Mesendoderm (in vitro differentiated cells): ENCODE measurements around the gene ZNF329.
"Not testable (repeated sequence)": the region's sequence is repeated elsewhere in the genome, so short reads cannot be mapped to it uniquely, and the experiment has no call there.

Experiments
- DNase-seq: peaks from one replicate; pipeline ENCODE4 v3.0.0; 2013
- H2AK5ac ChIP-seq: 2 replicates; pipeline ENCODE4 v1.6.1; 2013; ENCODE audit warnings: low read length, inconsistent platforms
- H2BK120ac ChIP-seq: 2 replicates; pipeline ENCODE4 v1.6.1; 2013; ENCODE audit warnings: low read depth, mild to moderate bottlenecking, low read length, moderate library complexity, mixed read lengths
- H2BK15ac ChIP-seq: replicated peaks from 2 replicates; pipeline ENCODE4 v1.6.1; 2013; ENCODE audit warnings: low read depth, mild to moderate bottlenecking, moderate library complexity
- H2BK5ac ChIP-seq: 2 replicates; pipeline ENCODE4 v1.6.1; 2013; ENCODE audit warnings: low read length, inconsistent platforms
- H3K18ac ChIP-seq: 2 replicates; pipeline ENCODE4 v1.6.1; 2013; ENCODE audit warnings: mild to moderate bottlenecking, low read length, mixed read lengths
- H3K23ac ChIP-seq: one replicate; pipeline ENCODE4 v1.6.1; 2013; ENCODE audit warnings: low read length
- H3K27ac ChIP-seq: 2 replicates; pipeline ENCODE4 v1.5.1; 2013; ENCODE audit warnings: low read depth, mild to moderate bottlenecking, inconsistent platforms, low read length, moderate library complexity
- H3K27me3 ChIP-seq: 2 replicates; pipeline ENCODE4 v1.6.1; 2013; ENCODE audit warnings: low read length, control low read depth, mild to moderate bottlenecking, inconsistent platforms; ENCODE audit not compliant: insufficient read depth, poor library complexity
- H3K36me3 ChIP-seq: 2 replicates; pipeline ENCODE4 v1.6.1; 2013; ENCODE audit warnings: low read length, inconsistent platforms; ENCODE audit not compliant: control insufficient read depth, insufficient read depth
- H3K4ac ChIP-seq: one replicate; pipeline ENCODE4 v1.6.1; 2013; ENCODE audit warnings: low read depth, mild to moderate bottlenecking, low read length, moderate library complexity
- H3K4me1 ChIP-seq: 2 replicates; pipeline ENCODE4 v1.6.1; 2013; ENCODE audit warnings: low read depth, low read length, inconsistent platforms; ENCODE audit not compliant: control insufficient read depth
- H3K4me2 ChIP-seq: 2 replicates; pipeline ENCODE4 v1.6.1; 2013; ENCODE audit warnings: low read length
- H3K4me3 ChIP-seq: 2 replicates; pipeline ENCODE4 v1.5.1; 2013; ENCODE audit warnings: mild to moderate bottlenecking, low read length
- H3K56ac ChIP-seq: one replicate; pipeline ENCODE4 v1.6.1; 2013; ENCODE audit warnings: low read length
- H3K79me1 ChIP-seq: 2 replicates; pipeline ENCODE4 v1.6.1; 2013; ENCODE audit warnings: low read length, inconsistent platforms
- H3K79me2 ChIP-seq: 2 replicates; pipeline ENCODE4 v1.6.1; 2013; ENCODE audit warnings: mild to moderate bottlenecking, low read length; ENCODE audit not compliant: control insufficient read depth, insufficient read depth
- H3K9ac ChIP-seq: 2 replicates; pipeline ENCODE4 v1.6.1; 2013; ENCODE audit warnings: low read length, inconsistent platforms
- H4K5ac ChIP-seq: one replicate; pipeline ENCODE4 v1.6.1; 2013; ENCODE audit warnings: low read length
- H4K8ac ChIP-seq: one replicate; pipeline ENCODE4 v1.6.1; 2013; ENCODE audit warnings: low read depth, mild to moderate bottlenecking, control low read depth, low read length, moderate library complexity
- WGBS: extraction: QIAGEN DNeasy Blood & Tissue Kit; methylation state at CpG from one replicate; pipeline ENCODE4 v1.1.7; 2013; ENCODE audit warnings: low lambda C conversion rate, missing lambda C conversion rate; ENCODE audit not compliant: insufficient coverage; ENCODE audit errors: extremely low coverage; 5-methylcytosine and 5-hydroxymethylcytosine counted together

ZNF329 gene

DNA sequence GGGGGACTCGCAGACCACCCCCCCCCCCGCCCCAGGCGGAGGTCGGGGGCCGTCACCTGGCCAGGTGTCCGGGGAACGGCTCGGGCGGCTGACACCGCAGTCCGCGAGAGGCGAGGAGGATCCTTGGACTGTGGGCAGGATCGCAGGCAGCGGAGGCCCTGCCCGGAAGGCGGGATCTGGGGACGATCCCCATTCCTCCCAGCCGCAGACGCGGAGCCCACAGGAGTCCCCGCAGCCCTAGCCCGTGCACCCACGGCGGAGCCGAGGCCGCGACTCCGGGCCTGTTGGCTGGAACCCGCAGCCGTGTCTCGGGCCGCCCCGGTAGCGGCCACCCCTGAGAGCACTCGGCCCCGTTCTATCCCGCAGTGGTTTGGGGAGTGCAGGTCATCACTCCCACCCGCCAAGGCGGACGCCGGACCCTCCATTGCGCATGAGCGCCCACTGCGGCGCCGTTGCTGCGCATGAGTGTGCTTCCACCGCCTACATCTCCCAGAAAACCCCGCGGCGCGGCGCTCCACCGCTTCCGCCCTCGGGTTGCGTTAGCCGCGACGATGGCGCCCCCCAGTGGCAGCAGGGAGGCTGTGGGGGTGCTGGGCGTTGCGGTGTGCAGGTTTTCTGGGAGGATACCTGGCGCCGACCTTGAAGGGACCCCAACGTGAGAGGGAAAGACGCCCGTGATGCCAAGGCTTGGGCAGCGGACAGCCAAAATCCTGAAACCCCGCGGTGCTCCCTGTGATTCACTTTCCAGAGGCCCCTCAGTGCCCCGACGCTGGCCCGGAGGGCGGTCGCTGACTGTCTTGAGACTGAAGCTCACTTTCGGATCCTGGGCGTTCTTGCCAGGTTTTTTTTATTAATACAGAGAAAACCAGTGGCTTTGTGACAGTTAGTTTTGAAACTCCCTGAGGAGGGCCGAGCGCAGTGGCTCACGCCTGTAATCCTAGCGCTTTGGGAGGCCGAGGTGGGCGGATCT lies 4.4 kb upstream of the ZNF329 start:
- no CpG with 5 or more reads among the region's 85 CpGs for WGBS
- peak overlapping the region; percentile 7 for H4K8ac ChIP-seq
- peak overlapping the region; percentile 79 for H3K27ac ChIP-seq

GRCh38 chr19:58154287-58154678 lies 3.7 kb upstream of the ZNF329 start:
- H3K79me2 ChIP-seq: no peaks in the 10 kb centered on the region
- no peak overlapping the region for H2BK120ac ChIP-seq
- H3K4me3 ChIP-seq: peak overlapping the region; percentile 82
- H3K27me3 ChIP-seq: no peaks in the 10 kb centered on the region
- H2BK5ac ChIP-seq: no peak overlapping the region
- H3K23ac ChIP-seq: no peak overlapping the region
- H3K4me1 ChIP-seq: no peaks in the 10 kb centered on the region
- H3K36me3 ChIP-seq: no peaks in the 10 kb centered on the region
- H4K5ac ChIP-seq: no peak overlapping the region
- H3K18ac ChIP-seq: peak overlapping the region; percentile 95
- H3K4ac ChIP-seq: peak overlapping the region; percentile 58
- no peak overlapping the region for H2AK5ac ChIP-seq
- H3K27ac ChIP-seq: peak overlapping the region; percentile 79
- peak overlapping the region; percentile 7 for H4K8ac ChIP-seq
- DNase-seq: peak; percentile 76
- peak overlapping the region; percentile 86 for H3K9ac ChIP-seq
- H3K79me1 ChIP-seq: no peaks in the 10 kb centered on the region
- H2BK15ac ChIP-seq: no peak overlapping the region
- peak overlapping the region; percentile 60 for H3K4me2 ChIP-seq
- H3K56ac ChIP-seq: peak overlapping the region; percentile 95
- no CpG with 5 or more reads among the region's 12 CpGs for WGBS

More for the DNA sequence above, 4.4 kb upstream of the ZNF329 start:
- H3K4me1 ChIP-seq: no peaks in the 10 kb centered on the region
- H3K23ac ChIP-seq: no peak overlapping the region
- H2AK5ac ChIP-seq: no peak overlapping the region
- H2BK120ac ChIP-seq: no peak overlapping the region
- H3K4me3 ChIP-seq: peak overlapping the region; percentile 82
- no peak overlapping the region for H2BK5ac ChIP-seq
- H3K4me2 ChIP-seq: peak overlapping the region; percentile 60
- no peaks in the 10 kb centered on the region for H3K79me2 ChIP-seq
- DNase-seq: peak; percentile 97
- peak overlapping the region; percentile 86 for H3K9ac ChIP-seq
- H3K18ac ChIP-seq: peak overlapping the region; percentile 95
- no peaks in the 10 kb centered on the region for H3K27me3 ChIP-seq
- no peaks in the 10 kb centered on the region for H3K36me3 ChIP-seq
- peak overlapping the region; percentile 58 for H3K4ac ChIP-seq
- no peak overlapping the region for H2BK15ac ChIP-seq
- no peak overlapping the region for H4K5ac ChIP-seq
- no peaks in the 10 kb centered on the region for H3K79me1 ChIP-seq
- H3K56ac ChIP-seq: peak overlapping the region; percentile 95

GRCh38 chr19:58153386-58153785 lies 2.8 kb upstream of the ZNF329 start:
- Histone ChIP-seq H4K8ac (no peak overlapping the region), H3K23ac (no peak overlapping the region), H3K56ac (no peak overlapping the region), H3K79me1 (no peaks in the 10 kb centered on the region), H3K18ac (no peak overlapping the region), H3K4me3 (no peak overlapping the region), H3K4me2 (no peak overlapping the region), H2BK15ac (no peak overlapping the region), H3K79me2 (no peaks in the 10 kb centered on the region), H3K27ac (no peak overlapping the region), H4K5ac (no peak overlapping the region), H3K4me1 (no peaks in the 10 kb centered on the region), H2AK5ac (no peak overlapping the region), H3K4ac (no peak overlapping the region), H3K9ac (no peak overlapping the region), H3K27me3 (no peaks in the 10 kb centered on the region), H3K36me3 (no peaks in the 10 kb centered on the region), H2BK120ac (no peak overlapping the region), H2BK5ac (no peak overlapping the region)
- WGBS: no CpG with 5 or more reads among the region's 2 CpGs
- no peak for DNase-seq

GRCh38 chr19:58147475-58147874 lies 3.1 kb downstream of the ZNF329 start:
- not testable (repeated sequence) for H3K18ac ChIP-seq, H3K4me1 ChIP-seq, H3K23ac ChIP-seq, H3K27me3 ChIP-seq, H3K4me2 ChIP-seq, H2BK5ac ChIP-seq, H2AK5ac ChIP-seq, H3K4ac ChIP-seq, H4K8ac ChIP-seq, H2BK120ac ChIP-seq, H3K79me1 ChIP-seq, DNase-seq, H3K27ac ChIP-seq, H3K79me2 ChIP-seq, H2BK15ac ChIP-seq, H3K56ac ChIP-seq, H4K5ac ChIP-seq, H3K9ac ChIP-seq, H3K4me3 ChIP-seq, H3K36me3 ChIP-seq
- no CpG with 5 or more reads among the region's 28 CpGs for WGBS

- Histone ChIP-seq H3K79me1 (no peaks in the 10 kb centered on the region), H3K4ac (no peak overlapping the region), H2BK120ac (no peak overlapping the region), H2BK5ac (no peak overlapping the region), H3K36me3 (peaks cover 2% of the 10 kb centered on the region), H3K79me2 (no peaks in the 10 kb centered on the region), H2BK15ac (no peak overlapping the region), H3K27ac (no peak overlapping the region), H3K56ac (no peak overlapping the region), H3K18ac (no peak overlapping the region), H4K8ac (no peak overlapping the region), H3K27me3 (no peaks in the 10 kb centered on the region), H4K5ac (no peak overlapping the region), H2AK5ac (no peak overlapping the region), H3K4me2 (no peak overlapping the region), H3K4me3 (no peak overlapping the region), H3K9ac (no peak overlapping the region), H3K23ac (no peak overlapping the region), H3K4me1 (no peaks in the 10 kb centered on the region)
- DNase-seq: no peak
- no CpG with 5 or more reads among the region's 3 CpGs for WGBS
Observed at GRCh38 chr19:58145849-58146248, 4.7 kb downstream of the ZNF329 start.
